A549 (cell line): Measurements from ENCODE around the gene KCNK17. TPM values are rescaled to one million over a fixed set of nuclear protein-coding genes. Genes with fewer than 3 reads are reported as not detected.

Experiments
- ATAC-seq, 2 experiments: fragments of 200-7000 bp in 1 of 2; fragments of >200 bp in 1 of 2; cut with Nextera tagmentation in 1 of 2; cut with Tn5 transposase in 1 of 2; 3 replicates each; pipeline versions ENCODE4 v1.8.0 to v1.9.1; 2018 to 2020; ENCODE audit warnings: mild to moderate bottlenecking in 1 of 2, moderate library complexity in 1 of 2
- CTCF ChIA-PET: fragments of 300-600 bp; sonication (Branson Sonifier 250); formaldehyde crosslinking; extraction: SDS; loops from one replicate; lab custom pipeline; 2021; ENCODE audit warnings: antibody characterized with exemption, inconsistent platforms; lab: Yijun Ruan, JAX
- POLR2A ChIA-PET: fragments of 350-600 bp; formaldehyde crosslinking; extraction: SDS; loops from one replicate; lab custom pipeline; 2021; ENCODE audit warnings: antibody characterized with exemption, inconsistent platforms; lab: Yijun Ruan, JAX
- DNase-seq, 2 experiments: peaks; one replicate each; pipeline versions ENCODE4 v3.0.0 to v3.0.0-alpha.2; 2011 to 2016; ENCODE audit warnings: low read depth in 1 of 2, low spot score in 1 of 2
- FAIRE-seq: peaks from 2 replicates; lab custom pipeline; 2011; peaks lifted over from hg19 to GRCh38; lab: Jason Lieb, UNC
- H3K27ac ChIP-seq, 2 experiments: fragments of >200 bp; sonication (Bioruptor Twin); formaldehyde crosslinking; 3 replicates each; pipeline ENCODE4 v1.5.1; 2016 to 2017
- H3K4me1 ChIP-seq: fragments of >200 bp; sonication (Bioruptor Twin); formaldehyde crosslinking; 3 replicates; pipeline ENCODE4 v1.6.1; 2016
- H3K4me2 ChIP-seq: fragments of >200 bp; sonication (Bioruptor Twin); formaldehyde crosslinking; 3 replicates; pipeline ENCODE4 v1.6.1; 2016
- H3K4me3 ChIP-seq: fragments of >200 bp; sonication (Bioruptor Twin); formaldehyde crosslinking; 3 replicates; pipeline ENCODE4 v1.5.1; 2016
- H3K9me3 ChIP-seq: fragments of >200 bp; sonication (Bioruptor Twin); formaldehyde crosslinking; 3 replicates; pipeline ENCODE4 v1.6.1; 2016
- BHLHE40 ChIP-seq: IDR thresholded peaks from 2 replicates; pipeline ENCODE4 v1.6.1; 2012; ENCODE audit warnings: low read depth, low read length, inconsistent platforms
- CBX2 ChIP-seq: fragments of 200-600 bp; sonication (generic); IDR thresholded peaks from 2 replicates; pipeline ENCODE4 v1.6.1; 2016; ENCODE audit warnings: low read depth, mild to moderate bottlenecking, borderline replicate concordance
- CBX8 ChIP-seq: fragments of 200-600 bp; sonication (generic); IDR thresholded peaks from 2 replicates; pipeline ENCODE4 v1.6.1; 2016
- CEBPB ChIP-seq, 2 experiments: fragments of >200 bp in 1 of 2; sonication (Bioruptor Twin) in 1 of 2; formaldehyde crosslinking in 1 of 2; IDR thresholded peaks; 2 replicates each; pipeline ENCODE4 v1.6.1; 2012 to 2016
- CHD4 ChIP-seq: fragments of 200-600 bp; sonication (generic); IDR thresholded peaks from 2 replicates; pipeline ENCODE4 v1.6.1; 2016; ENCODE audit warnings: antibody characterized with exemption, mild to moderate bottlenecking, borderline replicate concordance
- EHMT2 ChIP-seq: fragments of 200-600 bp; sonication (generic); IDR thresholded peaks from 2 replicates; pipeline ENCODE4 v1.6.1; 2016; ENCODE audit warnings: antibody characterized with exemption, low read depth, mild to moderate bottlenecking, moderate library complexity
- EP300 ChIP-seq, 2 experiments: fragments of >200 bp; sonication (Bioruptor Twin); formaldehyde crosslinking; IDR thresholded peaks; 2 replicates in 1 of 2; 3 replicates in 1 of 2; pipeline ENCODE4 v1.6.1; 2016 to 2017
- FOSL2 ChIP-seq, 2 experiments: fragments of 450-650 bp in 1 of 2; fragments of >200 bp in 1 of 2; sonication (Bioruptor Twin) in 1 of 2; formaldehyde crosslinking; IDR thresholded peaks; 2 replicates each; pipeline versions ENCODE4 v1.5.0 to v1.6.1; 2016 to 2020; ENCODE audit warnings: mild to moderate bottlenecking in 1 of 2, moderate library complexity in 1 of 2
- GATA3 ChIP-seq: IDR thresholded peaks from 2 replicates; pipeline ENCODE4 v1.6.1; 2012; ENCODE audit warnings: borderline replicate concordance
- HDAC2 ChIP-seq: fragments of 200-600 bp; sonication (generic); IDR thresholded peaks from 2 replicates; pipeline ENCODE4 v1.6.1; 2016
- KDM1A ChIP-seq: fragments of 200-600 bp; sonication (generic); IDR thresholded peaks from 2 replicates; pipeline ENCODE4 v1.6.1; 2016; ENCODE audit warnings: low read depth, mild to moderate bottlenecking
- MAFK ChIP-seq: fragments of 450-650 bp; IDR thresholded peaks from 2 replicates; pipeline ENCODE4 v1.6.1; 2014; ENCODE audit not compliant: partially characterized antibody
- MAZ ChIP-seq: fragments of 150-350 bp; IDR thresholded peaks from 2 replicates; pipeline ENCODE4 v1.6.1; 2014; ENCODE audit warnings: antibody characterized with exemption, low read depth, low read length, borderline replicate concordance
- NR3C1 ChIP-seq: fragments of >200 bp; sonication (Bioruptor Twin); formaldehyde crosslinking; IDR thresholded peaks from 3 replicates; pipeline ENCODE4 v1.6.1; 2017
- POLR2A ChIP-seq: IDR thresholded peaks from 2 replicates; pipeline ENCODE4 v1.6.1; 2012; ENCODE audit warnings: mild to moderate bottlenecking, low read length
- POLR2AphosphoS2 ChIP-seq: conservative IDR thresholded peaks from 2 replicates; pipeline ENCODE4 v1.6.1; 2012; ENCODE audit warnings: low read length, improper control_type of control experiment, inconsistent platforms
- RAD21 ChIP-seq, 2 experiments: fragments of >200 bp in 1 of 2; sonication (Bioruptor Twin) in 1 of 2; formaldehyde crosslinking in 1 of 2; IDR thresholded peaks in 1 of 2; conservative IDR thresholded peaks in 1 of 2; 2 replicates in 1 of 2; 3 replicates in 1 of 2; pipeline ENCODE4 v1.6.1; 2012 to 2018; ENCODE audit warnings: inconsistent platforms in 1 of 2
- SMC3 ChIP-seq: fragments of >200 bp; sonication (Bioruptor Twin); formaldehyde crosslinking; IDR thresholded peaks from 3 replicates; pipeline ENCODE4 v1.6.1; 2018; ENCODE audit warnings: inconsistent platforms
- TP53 ChIP-seq: fragments of 250-450 bp; sonication (Bioruptor Pico); IDR thresholded peaks from 2 replicates; pipeline ENCODE4 v1.5.0; 2021; ENCODE audit warnings: mild to moderate bottlenecking, moderate library complexity
- ZNF302 ChIP-seq: fragments of 250-450 bp; sonication (Bioruptor Pico); IDR thresholded peaks from 2 replicates; pipeline ENCODE4 v1.9.0; 2021; ENCODE audit warnings: inconsistent platforms, mild to moderate bottlenecking, moderate library complexity
- WGBS: methylation state at CpG from one replicate; pipeline ENCODE4 v1.1.6; 2017; ENCODE audit errors: missing lambda C conversion rate; 5-methylcytosine and 5-hydroxymethylcytosine counted together
- polyA plus RNA-seq, 4 experiments: library from polyadenylated mRNA; depleted of rRNA in 3 of 4; stranded (reverse); fragments of >200 nt; fragmentation: RNase III in 1 of 4; extraction: RNeasy Plus Mini Kit Qiagen cat#74134 plus additional on column Dnase treatment in 1 of 4; gene quantifications; 2 replicates in 3 of 4; 3 replicates in 1 of 4; pipeline ENCODE4 v1.2.3, GENCODE V29; 2011 to 2017
- TF ChIP-seq, protein P1 (sequence below): IDR thresholded peaks from 2 replicates; pipeline ENCODE4 v1.6.1; 2012
- TF ChIP-seq, protein P2 (sequence below): fragments of 250-450 bp; sonication (Bioruptor Pico); IDR thresholded peaks from 2 replicates; pipeline ENCODE4 v1.5.0; 2021; ENCODE audit warnings: mild to moderate bottlenecking, moderate library complexity, borderline replicate concordance
- TF ChIP-seq, protein P3 (sequence below): IDR thresholded peaks from 2 replicates; pipeline ENCODE4 v1.6.1; 2012; ENCODE audit warnings: low read depth, borderline replicate concordance
- TF ChIP-seq, protein P4 (sequence below): fragments of 200-600 bp; sonication (generic); IDR thresholded peaks from 2 replicates; pipeline ENCODE4 v1.6.1; 2016; ENCODE audit warnings: antibody characterized with exemption, mild to moderate bottlenecking, moderate library complexity
- TF ChIP-seq, protein P5 (sequence below): IDR thresholded peaks from 2 replicates; pipeline ENCODE4 v1.6.1; 2012

KCNK17 gene
- polyA plus RNA-seq, 2 of the 4 experiments (the other 2 are of a cell fraction) = not detected

DNA sequence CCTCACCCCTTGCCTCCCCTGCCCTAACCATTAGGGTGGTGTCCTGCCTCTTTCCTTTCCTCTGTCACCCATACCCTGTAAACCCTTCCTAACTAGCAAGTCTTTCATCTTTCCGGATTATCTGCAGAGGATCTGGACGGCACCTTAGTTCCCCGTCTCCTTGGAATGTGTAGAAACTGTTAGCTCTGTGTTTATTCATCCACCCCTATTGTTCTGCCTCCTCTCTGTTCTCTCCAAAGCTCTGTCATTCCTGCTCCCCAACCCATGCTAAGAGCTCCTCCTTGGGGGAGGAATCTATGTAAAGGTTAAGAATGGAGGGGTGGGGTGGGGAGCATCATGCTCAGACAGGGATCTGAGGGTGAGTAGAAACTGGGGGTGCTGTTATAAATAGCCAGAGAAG is 45.5 kb downstream of the KCNK17 start:
- DNase-seq (no peak), ATAC-seq (no peak), FAIRE-seq (no peak)
- no peaks in the 10 kb centered on the region for H3K9me3 ChIP-seq
- no peaks in the 10 kb centered on the region for H3K4me1 ChIP-seq
- ChIA-PET POLR2A (no interaction called here), CTCF (no interaction called here)
- TF ChIP-seq ZNF302 (CRISPR knock-in tag) (no peak), POLR2AphosphoS2 (no peak), CEBPB (IDR thresholded peaks at IDR 0.05) (no peak), CBX8 (no peak)
- H3K4me3 ChIP-seq = no peak overlapping the region
- no peak overlapping the region for H3K4me2 ChIP-seq
- 78% methylated on average over 3 of the region's 3 CpGs for WGBS
- no peak overlapping the region for H3K27ac ChIP-seq

DNA sequence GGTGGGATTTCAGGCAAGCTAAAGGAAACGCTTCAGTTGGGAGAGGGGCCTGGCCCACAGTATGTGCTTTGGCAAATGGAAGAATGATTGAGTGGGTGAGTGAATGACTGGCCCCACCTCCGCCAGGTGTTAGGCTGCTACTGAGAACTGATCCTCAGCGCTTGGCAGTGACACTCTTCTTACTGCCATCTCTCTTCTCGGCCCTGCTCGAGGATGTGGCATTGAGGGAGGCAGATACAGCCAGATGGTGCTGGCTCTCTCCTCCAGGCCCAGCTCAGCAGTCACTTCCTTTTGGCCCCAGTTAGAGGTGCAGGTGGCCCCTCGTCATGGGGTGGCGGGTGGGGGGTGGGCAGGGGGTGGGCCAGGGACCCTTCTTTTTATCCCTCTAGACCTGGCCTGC is 46.0 kb downstream of the KCNK17 start:
- no peaks in the 10 kb centered on the region for H3K9me3 ChIP-seq
- POLR2A ChIA-PET = no interaction called here
- no peak overlapping the region for H3K27ac ChIP-seq
- no peak for FAIRE-seq
- CTCF ChIA-PET = no interaction called here
- 78% methylated on average over 4 of the region's 7 CpGs for WGBS
- H3K4me3 ChIP-seq = no peak overlapping the region
- TF ChIP-seq FOSL2 (IDR thresholded peaks at IDR 0.05) (no peak), FOSL2 (CRISPR knock-in tag; IDR thresholded peaks at IDR 0.05) (no peak), RAD21 (conservative IDR thresholded peaks at IDR 0.05 in 1 of 2, IDR thresholded peaks at IDR 0.05 in 1 of 2) (no peak), HDAC2 (no peak), CBX8 (no peak), CBX2 (no peak), SMC3 (no peak), TP53 (no peak), NR3C1 (no peak)
- ATAC-seq = no peak
- DNase-seq = no peak
- no peaks in the 10 kb centered on the region for H3K4me1 ChIP-seq
- no peak overlapping the region for H3K4me2 ChIP-seq

DNA sequence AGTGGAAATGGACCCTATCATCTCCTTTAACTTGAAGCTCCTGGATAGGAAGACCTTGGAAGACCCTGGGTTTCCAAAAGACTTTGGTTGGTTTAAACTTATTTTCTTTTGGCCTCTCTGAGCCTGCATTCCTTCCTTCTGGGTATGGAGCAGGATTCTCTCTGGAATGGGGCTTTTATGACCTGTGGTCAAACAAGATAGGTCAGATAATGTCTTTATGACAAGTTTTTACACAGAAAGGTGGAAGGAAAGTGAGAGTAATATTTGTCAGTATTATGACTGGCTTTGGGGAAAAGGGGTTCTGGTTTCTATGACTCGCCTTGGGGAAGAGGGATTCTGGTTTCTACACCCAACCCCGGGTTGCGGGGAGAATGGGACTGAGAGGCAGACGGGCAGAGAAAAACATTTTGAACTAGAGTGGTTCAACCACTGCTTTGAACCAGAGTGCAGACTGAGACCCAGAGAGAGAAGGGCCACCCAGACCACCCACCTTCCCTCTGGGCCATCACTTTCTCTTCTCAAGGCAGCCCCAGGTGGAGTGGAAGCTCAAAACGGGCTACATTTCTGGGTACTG is 47.4 kb downstream of the KCNK17 start:
- DNase-seq (no peak), FAIRE-seq (no peak), ATAC-seq (no peak)
- ChIA-PET POLR2A (no interaction called here), CTCF (interaction anchor here (2.0 kb wide), 1 partner anchor 36 kb away, joined by 7 read pairs; no protein-coding TSS in a partner anchor)
- TF ChIP-seq BHLHE40 (no peak), FOSL2 (IDR thresholded peaks at IDR 0.05) (no peak), FOSL2 (CRISPR knock-in tag; IDR thresholded peaks at IDR 0.05) (no peak), GATA3 (no peak), MAZ (no peak), KDM1A (no peak)
- TF ChIP-seq, protein P1, sequence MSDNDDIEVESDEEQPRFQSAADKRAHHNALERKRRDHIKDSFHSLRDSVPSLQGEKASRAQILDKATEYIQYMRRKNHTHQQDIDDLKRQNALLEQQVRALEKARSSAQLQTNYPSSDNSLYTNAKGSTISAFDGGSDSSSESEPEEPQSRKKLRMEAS = no peak
- TF ChIP-seq, protein P2, sequence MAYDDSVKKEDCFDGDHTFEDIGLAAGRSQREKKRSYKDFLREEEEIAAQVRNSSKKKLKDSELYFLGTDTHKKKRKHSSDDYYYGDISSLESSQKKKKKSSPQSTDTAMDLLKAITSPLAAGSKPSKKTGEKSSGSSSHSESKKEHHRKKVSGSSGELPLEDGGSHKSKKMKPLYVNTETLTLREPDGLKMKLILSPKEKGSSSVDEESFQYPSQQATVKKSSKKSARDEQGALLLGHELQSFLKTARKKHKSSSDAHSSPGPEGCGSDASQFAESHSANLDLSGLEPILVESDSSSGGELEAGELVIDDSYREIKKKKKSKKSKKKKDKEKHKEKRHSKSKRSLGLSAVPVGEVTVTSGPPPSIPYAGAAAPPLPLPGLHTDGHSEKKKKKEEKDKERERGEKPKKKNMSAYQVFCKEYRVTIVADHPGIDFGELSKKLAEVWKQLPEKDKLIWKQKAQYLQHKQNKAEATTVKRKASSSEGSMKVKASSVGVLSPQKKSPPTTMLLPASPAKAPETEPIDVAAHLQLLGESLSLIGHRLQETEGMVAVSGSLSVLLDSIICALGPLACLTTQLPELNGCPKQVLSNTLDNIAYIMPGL (CRISPR knock-in tag) = no peak
- WGBS = 56% methylated on average over 5 of the region's 5 CpGs
- Histone ChIP-seq H3K27ac (no peak overlapping the region), H3K9me3 (no peaks in the 10 kb centered on the region), H3K4me1 (no peaks in the 10 kb centered on the region), H3K4me3 (no peak overlapping the region), H3K4me2 (no peak overlapping the region)

DNA sequence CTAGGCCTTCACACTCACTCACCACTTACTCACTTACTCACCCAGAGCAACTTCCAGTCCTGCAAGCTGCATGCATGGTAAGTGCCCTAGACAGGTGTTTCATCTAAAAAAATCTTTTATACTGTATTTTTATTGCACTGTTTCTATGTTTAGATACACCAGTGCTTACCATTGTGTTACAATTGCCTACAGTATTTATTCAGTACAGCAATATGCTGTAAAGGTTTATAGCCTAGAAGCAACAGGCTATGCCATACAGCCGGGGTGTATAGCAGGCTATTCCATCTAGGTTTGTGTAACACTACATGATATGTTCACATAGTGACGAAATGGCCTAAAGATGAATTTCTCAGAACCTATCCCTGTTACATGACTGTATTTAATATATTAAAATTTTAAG is 47.8 kb downstream of the KCNK17 start:
- DNase-seq = no peak
- 34% methylated on average over 2 of the region's 2 CpGs for WGBS
- CTCF ChIA-PET = interaction anchor here (2.0 kb wide), 1 partner anchor 36 kb away, joined by 7 read pairs; no protein-coding TSS in a partner anchor
- Histone ChIP-seq H3K4me3 (no peak overlapping the region), H3K4me2 (no peak overlapping the region), H3K9me3 (no peaks in the 10 kb centered on the region), H3K4me1 (no peaks in the 10 kb centered on the region), H3K27ac (no peak overlapping the region)
- POLR2A ChIA-PET = no interaction called here
- no peak for FAIRE-seq
- ATAC-seq = no peak
- TF ChIP-seq CHD4 (no peak), SMC3 (no peak), NR3C1 (no peak), EHMT2 (no peak), EP300 (IDR thresholded peaks at IDR 0.05) (no peak), MAFK (no peak), POLR2A (no peak)
- TF ChIP-seq, protein P3, sequence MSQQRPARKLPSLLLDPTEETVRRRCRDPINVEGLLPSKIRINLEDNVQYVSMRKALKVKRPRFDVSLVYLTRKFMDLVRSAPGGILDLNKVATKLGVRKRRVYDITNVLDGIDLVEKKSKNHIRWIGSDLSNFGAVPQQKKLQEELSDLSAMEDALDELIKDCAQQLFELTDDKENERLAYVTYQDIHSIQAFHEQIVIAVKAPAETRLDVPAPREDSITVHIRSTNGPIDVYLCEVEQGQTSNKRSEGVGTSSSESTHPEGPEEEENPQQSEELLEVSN = no peak
- TF ChIP-seq, protein P4, sequence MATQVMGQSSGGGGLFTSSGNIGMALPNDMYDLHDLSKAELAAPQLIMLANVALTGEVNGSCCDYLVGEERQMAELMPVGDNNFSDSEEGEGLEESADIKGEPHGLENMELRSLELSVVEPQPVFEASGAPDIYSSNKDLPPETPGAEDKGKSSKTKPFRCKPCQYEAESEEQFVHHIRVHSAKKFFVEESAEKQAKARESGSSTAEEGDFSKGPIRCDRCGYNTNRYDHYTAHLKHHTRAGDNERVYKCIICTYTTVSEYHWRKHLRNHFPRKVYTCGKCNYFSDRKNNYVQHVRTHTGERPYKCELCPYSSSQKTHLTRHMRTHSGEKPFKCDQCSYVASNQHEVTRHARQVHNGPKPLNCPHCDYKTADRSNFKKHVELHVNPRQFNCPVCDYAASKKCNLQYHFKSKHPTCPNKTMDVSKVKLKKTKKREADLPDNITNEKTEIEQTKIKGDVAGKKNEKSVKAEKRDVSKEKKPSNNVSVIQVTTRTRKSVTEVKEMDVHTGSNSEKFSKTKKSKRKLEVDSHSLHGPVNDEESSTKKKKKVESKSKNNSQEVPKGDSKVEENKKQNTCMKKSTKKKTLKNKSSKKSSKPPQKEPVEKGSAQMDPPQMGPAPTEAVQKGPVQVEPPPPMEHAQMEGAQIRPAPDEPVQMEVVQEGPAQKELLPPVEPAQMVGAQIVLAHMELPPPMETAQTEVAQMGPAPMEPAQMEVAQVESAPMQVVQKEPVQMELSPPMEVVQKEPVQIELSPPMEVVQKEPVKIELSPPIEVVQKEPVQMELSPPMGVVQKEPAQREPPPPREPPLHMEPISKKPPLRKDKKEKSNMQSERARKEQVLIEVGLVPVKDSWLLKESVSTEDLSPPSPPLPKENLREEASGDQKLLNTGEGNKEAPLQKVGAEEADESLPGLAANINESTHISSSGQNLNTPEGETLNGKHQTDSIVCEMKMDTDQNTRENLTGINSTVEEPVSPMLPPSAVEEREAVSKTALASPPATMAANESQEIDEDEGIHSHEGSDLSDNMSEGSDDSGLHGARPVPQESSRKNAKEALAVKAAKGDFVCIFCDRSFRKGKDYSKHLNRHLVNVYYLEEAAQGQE = no peak
- TF ChIP-seq, protein P5, sequence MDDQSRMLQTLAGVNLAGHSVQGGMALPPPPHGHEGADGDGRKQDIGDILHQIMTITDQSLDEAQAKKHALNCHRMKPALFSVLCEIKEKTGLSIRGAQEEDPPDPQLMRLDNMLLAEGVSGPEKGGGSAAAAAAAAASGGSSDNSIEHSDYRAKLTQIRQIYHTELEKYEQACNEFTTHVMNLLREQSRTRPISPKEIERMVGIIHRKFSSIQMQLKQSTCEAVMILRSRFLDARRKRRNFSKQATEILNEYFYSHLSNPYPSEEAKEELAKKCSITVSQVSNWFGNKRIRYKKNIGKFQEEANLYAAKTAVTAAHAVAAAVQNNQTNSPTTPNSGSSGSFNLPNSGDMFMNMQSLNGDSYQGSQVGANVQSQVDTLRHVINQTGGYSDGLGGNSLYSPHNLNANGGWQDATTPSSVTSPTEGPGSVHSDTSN = no peak
